Uterus (tissue), 2 donors: ENCODE data around the gene CD81.
A peak's percentile ranks its signal among the peaks of the same experiment; 100 is the strongest.

Source experiments
- POLR2A ChIP-seq, 2 donors: fragments of 450-650 bp; IDR thresholded peaks; one replicate each; pipeline ENCODE4 v1.6.1; 2016; ENCODE audit warnings: antibody characterized with exemption in 2 of 2, mild to moderate bottlenecking in 1 of 2, moderate library complexity in 1 of 2
- TF ChIP-seq, protein P1 (sequence below), 4 experiments: fragments of 200-600 bp in 2 of 4; fragments of 450-650 bp in 2 of 4; sonication (generic) in 2 of 4; IDR thresholded peaks; one replicate each; pipeline ENCODE4 v1.5.1; 2016 to 2019; ENCODE audit warnings: antibody characterized with exemption in 4 of 4, mild to moderate bottlenecking in 2 of 4, moderate library complexity in 1 of 4

DNA sequence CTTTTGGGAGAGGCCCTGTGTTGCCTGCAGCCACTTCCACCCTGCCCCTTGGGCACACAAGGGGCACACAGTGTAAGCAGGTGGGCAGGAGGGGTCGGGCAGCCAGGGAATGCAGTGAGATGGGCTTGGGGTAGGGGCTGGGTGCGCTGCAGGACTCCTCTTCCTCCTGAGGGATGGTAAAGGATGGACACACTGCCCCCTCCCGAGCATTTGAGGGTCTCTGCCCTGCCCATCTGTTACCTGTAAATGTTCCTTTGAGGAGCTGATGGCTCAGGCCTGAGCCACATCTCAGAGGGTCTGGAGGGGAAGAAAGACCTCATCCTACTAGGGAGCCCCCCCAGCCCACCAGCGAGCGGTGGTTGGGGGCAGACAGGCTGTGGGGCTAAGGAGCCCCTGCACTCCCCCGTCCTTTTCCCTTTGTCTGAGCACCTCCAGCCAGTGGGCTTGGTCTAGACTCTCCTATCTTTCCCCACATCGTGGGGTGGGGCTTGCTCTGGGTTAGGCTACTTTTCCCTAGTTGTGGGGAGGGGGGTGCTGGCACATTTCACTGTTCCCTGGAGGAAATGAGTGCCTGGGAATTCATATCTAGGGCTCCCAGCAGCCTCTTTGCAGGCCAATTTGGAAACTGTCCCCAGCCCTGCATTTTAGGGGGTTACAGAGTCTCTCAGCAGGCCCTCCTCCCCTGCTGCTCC lies 21.7 kb downstream of the CD81 start:
- TF ChIP-seq, protein P1, sequence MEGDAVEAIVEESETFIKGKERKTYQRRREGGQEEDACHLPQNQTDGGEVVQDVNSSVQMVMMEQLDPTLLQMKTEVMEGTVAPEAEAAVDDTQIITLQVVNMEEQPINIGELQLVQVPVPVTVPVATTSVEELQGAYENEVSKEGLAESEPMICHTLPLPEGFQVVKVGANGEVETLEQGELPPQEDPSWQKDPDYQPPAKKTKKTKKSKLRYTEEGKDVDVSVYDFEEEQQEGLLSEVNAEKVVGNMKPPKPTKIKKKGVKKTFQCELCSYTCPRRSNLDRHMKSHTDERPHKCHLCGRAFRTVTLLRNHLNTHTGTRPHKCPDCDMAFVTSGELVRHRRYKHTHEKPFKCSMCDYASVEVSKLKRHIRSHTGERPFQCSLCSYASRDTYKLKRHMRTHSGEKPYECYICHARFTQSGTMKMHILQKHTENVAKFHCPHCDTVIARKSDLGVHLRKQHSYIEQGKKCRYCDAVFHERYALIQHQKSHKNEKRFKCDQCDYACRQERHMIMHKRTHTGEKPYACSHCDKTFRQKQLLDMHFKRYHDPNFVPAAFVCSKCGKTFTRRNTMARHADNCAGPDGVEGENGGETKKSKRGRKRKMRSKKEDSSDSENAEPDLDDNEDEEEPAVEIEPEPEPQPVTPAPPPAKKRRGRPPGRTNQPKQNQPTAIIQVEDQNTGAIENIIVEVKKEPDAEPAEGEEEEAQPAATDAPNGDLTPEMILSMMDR (IDR thresholded peaks at IDR 0.05): peak in 1 of 4 experiments; percentile 15
- TF ChIP-seq POLR2A (IDR thresholded peaks at IDR 0.05): no peak
